ENCODE results near the gene CTDSP2. TPM values are rescaled to one million over a fixed set of nuclear protein-coding genes. Genes with fewer than 3 reads are reported as not detected.
"Not testable (repeated sequence)": the region's sequence is repeated elsewhere in the genome, so short reads cannot be mapped to it uniquely, and the experiment has no call there.

The CTDSP2 gene
- total RNA-seq, 2 experiments from 2014 or later = 91.4 to 94.3 TPM

DNA sequence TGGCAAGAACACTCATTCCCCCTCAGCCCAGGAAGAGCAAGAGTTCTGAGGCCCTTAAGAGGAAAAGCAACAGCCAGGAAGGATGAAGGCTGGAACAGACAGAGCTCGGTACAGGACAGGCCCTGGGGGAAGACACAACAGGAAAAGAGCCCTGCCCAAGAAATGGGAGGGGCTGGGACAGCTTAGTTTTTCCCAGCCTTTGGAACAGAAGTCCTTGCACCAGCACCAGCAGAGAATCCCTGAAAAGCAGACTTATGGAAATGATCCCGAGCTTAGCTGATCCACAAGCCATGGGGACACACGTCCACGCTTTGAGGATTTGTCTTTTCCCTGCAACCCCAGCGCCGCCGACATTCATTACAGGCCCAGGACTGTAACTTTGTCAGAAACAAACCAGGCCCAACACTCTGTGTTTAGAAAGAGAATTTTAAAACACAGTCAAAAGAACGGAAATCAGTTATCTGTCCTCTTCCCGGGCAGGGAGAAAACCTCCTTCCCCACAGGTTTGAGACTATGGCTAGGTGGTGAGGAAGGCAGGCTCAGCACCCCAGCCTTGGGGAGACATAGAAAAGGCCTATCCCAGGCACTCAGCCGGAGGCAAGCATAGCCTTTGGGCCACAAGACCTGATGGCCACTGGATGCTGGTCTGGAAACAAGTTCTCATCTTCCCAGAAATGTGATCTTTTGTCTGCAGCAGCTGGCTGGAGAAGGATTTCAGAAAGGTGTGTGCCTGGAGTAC is 24.0 kb downstream of the CTDSP2 start:
- Mint-ChIP-seq H3K4me3 (no peak overlapping the region), H3K4me1 (peaks cover 4% of the 10 kb centered on the region), H3K36me3 (peaks cover 7% of the 10 kb centered on the region), H3K27me3 (no peaks in the 10 kb centered on the region), H3K27ac (no peak overlapping the region), H3K9me3 (no peaks in the 10 kb centered on the region)
- no peak for DNase-seq

DNA sequence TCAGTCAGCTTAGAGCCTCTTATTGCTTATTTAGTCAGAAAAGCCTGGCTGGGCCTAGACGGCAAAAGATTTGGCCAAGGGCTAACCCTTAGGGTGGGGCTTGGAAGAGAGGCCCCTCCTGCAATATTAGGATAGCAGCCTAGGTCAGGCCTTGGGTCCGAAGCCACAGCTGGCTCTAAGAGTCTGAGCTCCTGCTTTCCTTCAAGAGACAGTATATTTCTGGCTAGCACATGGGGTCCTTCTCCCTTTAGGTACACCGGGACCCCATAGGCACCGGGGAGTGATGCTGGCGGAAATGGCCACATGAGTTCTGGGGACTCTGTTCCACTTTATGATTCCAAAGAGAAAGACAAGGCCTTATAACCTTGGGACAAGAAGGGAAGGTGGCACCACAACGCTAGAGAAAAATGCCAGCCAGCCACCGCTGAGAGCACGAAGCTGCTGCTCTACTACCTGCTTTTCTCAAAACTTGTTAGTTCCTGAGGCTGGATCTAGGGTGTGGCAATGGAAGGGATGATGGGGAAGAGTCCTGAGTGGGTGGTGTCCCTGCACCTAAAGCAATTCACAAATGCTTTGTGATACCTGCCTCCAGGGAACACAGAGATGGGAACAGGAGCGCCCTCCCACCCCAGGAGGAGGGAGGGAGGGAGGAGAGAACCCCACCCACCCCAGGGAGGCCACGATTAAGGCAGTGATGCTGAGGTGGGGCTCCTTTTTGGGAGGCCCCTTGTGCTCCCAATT is 24.9 kb downstream of the CTDSP2 start:
- DNase-seq = no peak
- Mint-ChIP-seq H3K27me3 (no peaks in the 10 kb centered on the region), H3K4me1 (peaks cover 4% of the 10 kb centered on the region), H3K36me3 (peaks cover 7% of the 10 kb centered on the region), H3K27ac (no peak overlapping the region), H3K9me3 (no peaks in the 10 kb centered on the region), H3K4me3 (no peak overlapping the region)

DNA sequence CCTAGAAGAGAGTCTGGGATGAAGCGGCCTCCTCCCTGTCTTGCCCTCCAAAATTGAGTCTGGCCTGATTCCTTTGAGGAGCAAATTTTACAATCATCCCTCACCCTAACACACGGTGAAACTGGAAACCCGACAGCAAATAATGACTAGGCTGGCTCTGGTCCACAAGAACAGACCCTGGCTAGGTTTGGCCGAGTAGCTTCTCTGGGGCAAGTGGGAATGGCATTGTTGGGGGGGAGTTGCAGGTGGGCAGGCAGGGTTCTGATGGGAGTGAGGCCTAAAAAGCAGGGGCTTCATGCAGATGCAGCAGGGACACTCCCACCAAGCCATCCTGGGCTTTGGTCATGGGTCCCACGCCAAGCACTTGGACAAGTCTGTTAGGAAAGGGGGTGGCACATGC is 25.5 kb downstream of the CTDSP2 start:
- not testable (repeated sequence) for H3K36me3 Mint-ChIP-seq, H3K27me3 Mint-ChIP-seq, H3K9me3 Mint-ChIP-seq

DNA sequence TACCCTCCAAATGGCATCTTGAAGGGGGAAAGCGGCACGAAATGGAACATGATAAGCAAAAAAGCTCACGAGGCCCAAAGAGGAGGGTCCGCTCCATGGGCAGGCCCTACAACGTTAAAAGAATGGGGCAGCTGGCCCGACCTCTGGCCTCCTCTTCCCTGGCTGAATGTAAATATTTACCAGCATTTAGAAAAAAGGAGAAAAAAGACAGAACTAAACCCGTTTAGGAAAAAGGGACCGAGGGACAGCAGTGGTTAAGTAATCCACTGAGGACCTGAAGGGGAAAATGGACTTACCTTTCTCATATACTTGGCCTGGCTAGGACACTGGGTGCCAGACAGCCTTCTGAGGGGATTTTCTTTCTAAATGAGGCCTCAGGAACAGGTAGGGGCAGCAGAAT is 26.4 kb downstream of the CTDSP2 start:
- H3K36me3 Mint-ChIP-seq, H3K27me3 Mint-ChIP-seq, H3K9me3 Mint-ChIP-seq, H3K4me1 Mint-ChIP-seq, H3K27ac Mint-ChIP-seq, H3K4me3 Mint-ChIP-seq, DNase-seq: not testable (repeated sequence)

More for the DNA sequence above, 25.5 kb downstream of the CTDSP2 start:
- DNase-seq, H3K4me3 Mint-ChIP-seq, H3K27ac Mint-ChIP-seq, H3K4me1 Mint-ChIP-seq: not testable (repeated sequence)

DNA sequence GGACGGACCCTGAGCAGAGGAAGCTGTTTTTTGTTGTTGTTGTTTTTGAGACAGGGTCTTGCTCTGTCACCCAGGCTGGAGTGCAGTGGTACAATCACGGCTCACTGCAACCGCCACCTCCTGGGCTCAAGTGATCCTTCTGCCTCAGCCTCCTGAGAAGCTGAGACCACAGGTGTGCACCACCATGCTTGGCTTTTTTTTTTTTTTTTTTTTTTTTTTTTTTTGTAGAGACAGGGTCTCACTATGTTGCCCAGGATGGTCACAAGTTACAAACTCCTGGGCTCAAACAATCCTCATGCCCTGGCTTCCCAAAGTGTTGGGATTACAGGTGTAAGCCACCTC is 28.6 kb downstream of the CTDSP2 start:
- not testable (repeated sequence) for H3K4me3 Mint-ChIP-seq, H3K36me3 Mint-ChIP-seq, H3K4me1 Mint-ChIP-seq, H3K27ac Mint-ChIP-seq, H3K27me3 Mint-ChIP-seq, DNase-seq, H3K9me3 Mint-ChIP-seq

DNA sequence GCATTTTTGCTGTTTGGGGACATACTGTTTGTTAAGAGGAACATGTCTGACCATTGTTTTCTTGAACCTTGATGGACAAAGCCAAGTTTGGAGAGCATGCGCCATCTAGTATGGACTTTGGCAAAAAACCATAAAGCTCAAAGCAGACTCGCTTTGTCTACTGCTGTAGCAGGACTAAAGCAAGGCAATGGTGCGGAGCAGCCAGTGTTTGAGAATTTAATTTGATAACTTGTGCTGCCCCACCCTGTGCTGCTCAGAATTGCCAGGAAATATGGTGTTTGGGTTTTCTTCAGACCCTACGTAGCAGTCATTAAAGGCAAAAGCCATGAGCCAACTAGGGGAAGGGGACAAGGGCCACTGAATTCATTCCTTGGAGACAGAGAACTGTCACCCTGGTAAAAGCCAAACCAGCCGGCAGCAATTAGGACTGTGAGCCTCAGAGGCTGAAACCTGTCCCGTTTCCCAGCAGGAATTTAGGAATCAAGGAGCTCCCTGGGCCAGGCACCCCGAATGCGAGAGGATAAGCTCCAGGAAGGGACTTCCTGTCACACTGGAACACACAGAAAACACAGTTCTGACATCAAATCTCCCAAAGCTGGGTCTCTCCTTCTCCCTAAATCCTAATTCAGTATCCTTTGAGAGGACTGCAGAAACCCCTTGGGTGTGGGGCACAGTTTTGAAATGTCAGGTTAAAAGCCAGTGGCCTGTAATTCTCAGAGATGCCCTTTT is 29.1 kb downstream of the CTDSP2 start:
- Mint-ChIP-seq H3K4me1 (peaks cover 1% of the 10 kb centered on the region), H3K27ac (no peak overlapping the region), H3K4me3 (no peak overlapping the region), H3K9me3 (no peaks in the 10 kb centered on the region), H3K27me3 (no peaks in the 10 kb centered on the region), H3K36me3 (peaks cover 4% of the 10 kb centered on the region)
- DNase-seq = no peak

DNA sequence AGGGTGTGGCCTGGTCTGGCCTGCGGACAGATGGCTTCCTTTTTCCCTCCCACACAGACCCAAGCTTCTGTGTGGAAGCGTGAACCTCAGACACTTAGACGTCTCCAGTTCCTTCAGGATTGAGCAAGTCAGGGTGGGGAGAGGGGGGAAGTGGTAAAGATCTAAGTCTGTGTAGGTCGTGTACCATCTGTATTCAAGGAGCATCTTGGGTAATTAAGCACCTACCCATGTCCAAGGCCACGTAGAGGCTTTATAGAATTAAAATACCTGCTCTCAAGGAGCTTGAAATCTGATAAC is 29.7 kb downstream of the CTDSP2 start:
- no peak overlapping the region for H3K27ac Mint-ChIP-seq
- H3K4me1 Mint-ChIP-seq = peaks cover 1% of the 10 kb centered on the region
- DNase-seq = no peak
- no peaks in the 10 kb centered on the region for H3K27me3 Mint-ChIP-seq
- H3K9me3 Mint-ChIP-seq = no peaks in the 10 kb centered on the region
- H3K4me3 Mint-ChIP-seq = no peak overlapping the region
- H3K36me3 Mint-ChIP-seq = peaks cover 4% of the 10 kb centered on the region

DNA sequence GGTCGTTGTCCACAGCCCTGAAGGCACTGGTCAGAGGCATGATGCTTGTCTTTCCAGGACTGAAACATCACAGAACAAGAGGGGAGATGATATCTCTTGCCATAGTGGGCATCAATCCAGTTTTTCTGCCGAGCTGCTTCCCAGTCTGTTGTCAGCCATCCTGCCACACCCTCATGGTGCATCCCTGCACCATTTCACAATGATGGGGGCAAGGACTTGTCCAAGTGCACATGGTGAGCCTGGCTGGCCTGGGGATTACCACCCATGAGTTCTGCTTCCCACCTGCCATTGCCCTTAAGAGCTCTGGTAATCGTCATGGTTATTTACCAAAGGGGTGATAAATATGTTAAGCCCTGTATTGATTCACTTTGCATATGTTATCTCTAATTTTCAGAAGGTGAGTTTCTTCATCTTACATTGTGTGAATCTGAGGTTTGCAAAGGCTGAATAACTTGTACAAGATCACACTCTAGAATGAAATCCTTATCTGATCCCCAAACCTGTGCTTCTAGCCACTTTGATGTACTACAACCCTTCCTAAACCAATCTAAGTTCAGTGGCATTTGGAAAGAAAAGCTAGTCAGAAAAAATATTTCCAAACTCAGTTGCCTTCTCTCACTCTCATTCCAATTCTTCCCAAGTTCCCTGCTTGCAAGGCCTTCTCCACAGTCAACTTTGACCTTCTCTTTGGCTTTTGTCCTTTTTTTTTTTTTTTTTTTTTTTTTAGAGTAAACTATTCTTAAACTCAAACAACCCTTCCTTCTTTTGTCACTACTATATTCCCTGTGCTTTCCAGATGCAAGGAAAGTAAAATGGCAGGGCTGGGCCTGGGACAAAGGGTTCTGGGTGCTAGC is 30.3 kb downstream of the CTDSP2 start:
- Mint-ChIP-seq H3K9me3 (no peaks in the 10 kb centered on the region), H3K27ac (no peak overlapping the region), H3K4me1 (peaks cover 1% of the 10 kb centered on the region), H3K36me3 (peaks cover 4% of the 10 kb centered on the region), H3K27me3 (no peaks in the 10 kb centered on the region), H3K4me3 (no peak overlapping the region)
- DNase-seq = no peak

DNA sequence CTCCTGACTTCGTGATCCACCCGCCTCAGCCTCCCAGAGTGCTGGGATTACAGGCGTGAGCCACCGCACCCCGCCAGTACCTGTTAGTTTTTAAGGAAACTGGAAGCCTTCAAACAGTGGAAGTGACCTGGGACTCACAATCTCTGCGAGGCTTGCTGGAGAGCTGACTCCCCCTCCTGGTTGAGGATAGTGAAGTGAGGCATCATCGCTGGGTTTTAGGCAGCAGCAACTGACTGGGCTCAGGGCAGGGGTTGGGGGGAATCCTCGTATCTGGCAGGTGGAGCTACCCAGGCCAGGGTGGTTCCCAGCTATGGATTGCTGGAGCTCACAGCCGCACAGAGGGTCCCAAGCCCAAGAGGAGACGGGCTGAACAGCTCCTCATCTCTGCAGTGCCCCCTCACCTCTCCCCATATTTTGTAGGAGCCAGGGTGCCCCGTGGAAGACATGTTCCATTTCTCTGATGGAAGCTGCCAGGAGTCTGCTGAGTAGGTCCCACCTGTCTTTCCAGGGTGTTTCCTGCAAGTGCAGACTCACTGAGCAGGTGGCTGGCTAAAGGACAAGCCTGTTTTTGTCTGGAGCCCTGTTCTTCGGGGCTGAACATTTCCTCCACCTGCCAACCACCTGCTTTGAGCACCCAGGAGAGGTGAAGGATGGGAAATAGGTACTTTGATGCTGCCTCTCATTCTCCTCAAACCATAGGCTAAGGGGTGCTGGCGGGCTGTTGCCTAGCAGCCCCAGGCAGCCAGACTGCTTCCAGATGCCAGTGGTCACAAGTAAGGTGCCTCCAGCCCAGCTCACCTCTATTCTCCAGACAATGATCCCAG is 31.1 kb downstream of the CTDSP2 start:
- Mint-ChIP-seq H3K27me3 (no peaks in the 10 kb centered on the region), H3K27ac (no peak overlapping the region), H3K9me3 (no peaks in the 10 kb centered on the region), H3K4me1 (no peaks in the 10 kb centered on the region), H3K36me3 (peaks cover 4% of the 10 kb centered on the region), H3K4me3 (no peak overlapping the region)
- no peak for DNase-seq

DNA sequence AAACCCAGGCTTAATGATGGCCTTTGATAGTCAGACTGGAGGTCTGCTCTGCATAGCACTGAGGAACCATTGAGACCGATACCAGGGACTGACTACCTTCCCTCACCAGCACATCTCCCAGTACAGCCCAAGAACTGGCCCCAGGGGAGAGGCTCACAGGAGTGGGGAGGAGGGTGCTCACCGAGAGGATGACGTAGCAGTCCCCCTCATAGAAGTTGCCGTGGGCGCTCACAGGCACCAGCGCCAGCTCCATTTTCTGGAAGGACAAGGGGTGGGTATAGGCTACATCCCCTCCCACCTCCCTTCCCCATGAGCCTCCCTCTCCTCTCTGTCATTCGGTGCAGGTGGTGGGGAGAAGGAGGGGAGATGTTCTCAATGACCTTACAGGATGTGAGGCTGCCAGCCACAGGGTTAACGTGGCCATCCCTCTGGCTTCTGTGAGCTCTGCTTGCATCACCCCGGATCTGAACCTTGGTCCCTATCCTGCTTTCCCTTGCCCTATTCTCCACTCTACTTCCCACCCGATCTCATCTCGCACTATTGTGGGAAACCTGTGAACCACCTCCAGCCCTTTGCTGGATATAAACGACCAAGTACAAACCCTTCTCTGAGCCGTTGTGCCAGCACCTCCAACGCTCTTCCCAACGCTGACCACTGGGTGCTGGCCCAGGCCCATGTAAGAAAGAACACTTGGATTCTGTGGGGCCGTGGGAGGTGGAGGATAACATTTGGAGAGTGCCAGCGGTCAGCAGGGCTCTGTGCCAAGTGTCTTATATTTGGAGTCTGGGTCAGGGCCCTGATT is 32.4 kb downstream of the CTDSP2 start:
- DNase-seq = no peak
- no peak overlapping the region for H3K4me3 Mint-ChIP-seq
- no peaks in the 10 kb centered on the region for H3K4me1 Mint-ChIP-seq
- no peaks in the 10 kb centered on the region for H3K27me3 Mint-ChIP-seq
- H3K36me3 Mint-ChIP-seq = peaks cover 3% of the 10 kb centered on the region
- H3K27ac Mint-ChIP-seq = no peak overlapping the region
- no peaks in the 10 kb centered on the region for H3K9me3 Mint-ChIP-seq

DNA sequence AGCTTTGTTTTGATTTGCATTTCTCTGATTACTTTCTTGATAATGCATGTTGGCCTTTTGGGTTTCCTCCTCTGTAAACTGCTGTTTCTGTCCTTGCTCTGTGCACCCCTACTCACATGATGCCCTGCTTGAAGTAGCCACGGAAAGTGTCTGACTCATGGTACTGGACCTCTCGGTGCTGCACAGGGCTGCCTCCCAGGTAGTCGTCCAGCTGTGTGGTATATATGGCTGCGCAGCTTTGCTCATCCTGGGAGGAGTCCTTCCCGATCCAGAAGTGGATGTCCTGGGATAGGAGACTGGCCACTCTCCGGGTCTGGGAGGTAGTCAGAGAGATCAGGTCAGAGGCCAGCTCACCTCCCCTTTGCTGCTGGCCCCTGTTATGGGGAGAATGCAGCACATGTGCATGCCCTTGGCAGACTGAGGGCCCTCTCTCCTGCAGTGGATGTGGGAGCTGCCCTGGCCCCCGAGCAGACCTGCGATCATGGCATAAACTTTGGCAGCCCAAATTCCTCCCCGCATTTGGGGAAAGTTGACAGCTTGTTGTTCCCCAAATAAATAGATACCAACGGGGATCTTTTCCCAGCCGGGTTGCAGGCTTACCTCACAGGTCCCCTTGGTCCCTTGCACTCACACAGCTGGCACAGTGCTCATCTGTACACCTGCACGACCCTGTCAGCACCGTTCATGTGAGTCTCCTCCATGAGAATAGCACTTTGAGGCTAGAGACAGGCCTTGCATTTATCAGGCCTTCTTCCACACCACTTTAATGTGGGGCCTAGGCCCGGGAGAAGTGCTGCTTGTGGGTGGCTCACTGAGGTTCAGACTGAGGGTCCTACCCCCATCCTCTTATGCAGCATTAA is 33.2 kb downstream of the CTDSP2 start:
- H3K27me3 Mint-ChIP-seq = no peaks in the 10 kb centered on the region
- no peaks in the 10 kb centered on the region for H3K36me3 Mint-ChIP-seq
- no peak overlapping the region for H3K27ac Mint-ChIP-seq
- no peaks in the 10 kb centered on the region for H3K4me1 Mint-ChIP-seq
- DNase-seq = no peak
- no peaks in the 10 kb centered on the region for H3K9me3 Mint-ChIP-seq
- no peak overlapping the region for H3K4me3 Mint-ChIP-seq

DNA sequence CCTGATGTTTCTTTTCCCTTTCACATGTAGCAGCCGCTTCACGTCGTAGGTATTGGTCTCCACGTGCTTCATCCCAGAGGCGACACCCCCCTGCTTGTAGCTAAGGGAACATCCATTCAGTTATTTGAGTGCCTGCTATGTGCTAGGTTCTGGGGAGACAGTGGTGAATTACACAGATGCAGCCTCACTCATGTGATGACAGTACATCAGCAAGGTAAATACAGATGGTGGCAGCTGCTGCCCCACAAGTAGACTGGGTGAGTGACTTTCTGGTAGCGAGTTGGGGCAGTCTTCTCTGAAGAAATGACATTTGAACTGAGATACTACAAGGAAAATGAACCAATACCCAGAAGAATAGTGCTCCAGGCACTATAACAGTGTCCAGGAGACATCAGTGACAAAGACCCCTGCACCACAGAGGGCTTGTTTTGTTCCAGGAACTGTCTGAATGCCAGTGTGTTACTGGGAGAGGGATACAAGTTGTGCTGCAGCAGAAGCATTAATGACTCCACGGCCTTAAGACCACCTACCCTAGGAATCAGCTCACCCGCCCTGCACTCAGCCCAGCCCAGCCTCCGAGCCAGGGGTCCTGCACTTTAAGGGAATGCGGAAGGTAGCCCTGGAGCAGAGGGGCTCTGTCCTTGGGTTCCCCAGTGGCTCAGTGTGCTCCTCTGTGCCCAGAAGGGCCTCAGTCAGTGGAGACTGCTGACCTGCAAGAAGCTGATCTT is 35.3 kb downstream of the CTDSP2 start:
- Mint-ChIP-seq H3K9me3 (no peaks in the 10 kb centered on the region), H3K4me1 (no peaks in the 10 kb centered on the region), H3K27ac (no peak overlapping the region), H3K36me3 (no peaks in the 10 kb centered on the region), H3K27me3 (no peaks in the 10 kb centered on the region), H3K4me3 (no peak overlapping the region)
- DNase-seq = no peak

DNA sequence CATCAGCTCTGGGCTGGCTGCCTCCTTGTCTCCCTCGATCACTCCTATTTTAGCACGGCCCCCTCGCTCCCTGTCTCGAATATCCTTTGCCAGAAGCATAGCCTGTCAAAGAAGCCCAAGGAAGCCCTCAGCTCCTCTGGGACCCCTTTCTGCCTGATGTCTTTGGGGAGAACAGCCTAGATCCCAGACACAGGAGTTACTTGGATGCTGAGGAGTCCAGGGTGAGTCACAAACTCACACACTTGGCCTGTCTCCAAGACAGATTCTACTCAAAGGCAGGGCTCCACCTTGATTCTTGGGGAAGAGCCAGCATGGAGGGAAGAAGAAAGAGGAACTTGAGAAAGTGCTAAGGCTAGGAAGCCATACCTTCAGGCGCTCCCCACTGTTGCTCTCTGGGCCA is 36.1 kb downstream of the CTDSP2 start:
- Mint-ChIP-seq H3K9me3 (no peaks in the 10 kb centered on the region), H3K27me3 (no peaks in the 10 kb centered on the region), H3K4me1 (no peaks in the 10 kb centered on the region), H3K27ac (no peak overlapping the region), H3K36me3 (no peaks in the 10 kb centered on the region), H3K4me3 (no peak overlapping the region)
- DNase-seq = no peak

Data from activated naive CD8-positive, alpha-beta T cell treated with anti-CD3 and anti-CD28 coated beads for 36 hours (primary cell).